RKO (cell line): Measurements from ENCODE around the gene CRABP2.

Experiments
- DNase-seq: peaks from one replicate; pipeline ENCODE4 v3.0.0-alpha.2; 2016; ENCODE audit warnings: low spot score

CRABP2 gene

GRCh38 chr1:156668801-156669637 lies 36.4 kb downstream of the CRABP2 start:
- DNase-seq: no peak

GRCh38 chr1:156667968-156668709 lies 37.2 kb downstream of the CRABP2 start:
- DNase-seq: no peak

- no peak for DNase-seq
These were observed 37.8 kb downstream of the CRABP2 start for GRCh38 chr1:156667610-156667967.

GRCh38 chr1:156666862-156667609 lies 38.3 kb downstream of the CRABP2 start:
- no peak for DNase-seq

GRCh38 chr1:156665539-156665938 lies 39.8 kb downstream of the CRABP2 start:
- DNase-seq: no peak

GRCh38 chr1:156664767-156665411 lies 40.5 kb downstream of the CRABP2 start:
- no peak for DNase-seq

GRCh38 chr1:156664046-156664766 lies 41.2 kb downstream of the CRABP2 start:
- no peak for DNase-seq

- no peak for DNase-seq
These were observed 42.2 kb downstream of the CRABP2 start for GRCh38 chr1:156663178-156663577.

- no peak for DNase-seq
These were observed 42.7 kb downstream of the CRABP2 start for GRCh38 chr1:156662800-156663055.

GRCh38 chr1:156662005-156662799 lies 43.2 kb downstream of the CRABP2 start:
- no peak for DNase-seq

- no peak for DNase-seq
These were observed 44.7 kb downstream of the CRABP2 start for GRCh38 chr1:156660752-156661112.

- peak; percentile 98 for DNase-seq
These were observed 45.2 kb downstream of the CRABP2 start for GRCh38 chr1:156659988-156660751.

GRCh38 chr1:156659661-156659987 lies 45.8 kb downstream of the CRABP2 start:
- DNase-seq: peak; percentile 53

- DNase-seq: peak; percentile 75
These were observed 46.3 kb downstream of the CRABP2 start for GRCh38 chr1:156658945-156659574.

- DNase-seq: peak; percentile 65
These were observed 46.9 kb downstream of the CRABP2 start for GRCh38 chr1:156658496-156658895.

GRCh38 chr1:156657741-156658319 lies 47.6 kb downstream of the CRABP2 start:
- peak; percentile 85 for DNase-seq

GRCh38 chr1:156656806-156657740 lies 48.3 kb downstream of the CRABP2 start:
- peak; percentile 70 for DNase-seq

- DNase-seq: no peak
These were observed 49.4 kb downstream of the CRABP2 start for GRCh38 chr1:156655904-156656516.
